Tibial nerve (tissue), 4 donors: ENCODE measurements around the gene ADSS1. TPM values are rescaled to one million over a fixed set of nuclear protein-coding genes. Genes with fewer than 3 reads are reported as not detected.
"Not testable (repeated sequence)": the region's sequence is repeated elsewhere in the genome, so short reads cannot be mapped to it uniquely, and the experiment has no call there.

Experiments
- DNase-seq, 2 donors: peaks; one replicate each; pipeline ENCODE4 v3.0.0-alpha.2; 2019; ENCODE audit warnings: low spot score in 2 of 2
- H3K27ac ChIP-seq, 4 donors: fragments of 200-600 bp; sonication (generic) in 3 of 4; one replicate each; pipeline ENCODE4 v1.5.1; 2017 to 2019; ENCODE audit warnings: mild to moderate bottlenecking in 1 of 4
- H3K27me3 ChIP-seq, 2 donors: fragments of 200-600 bp; sonication (generic) in 1 of 2; one replicate each; pipeline versions ENCODE4 v1.5.1 to v1.6.0; 2017 to 2019
- H3K36me3 ChIP-seq, 3 donors: fragments of 200-600 bp; sonication (generic); one replicate each; pipeline ENCODE4 v1.5.1; 2018 to 2019
- H3K4me1 ChIP-seq, 4 donors: fragments of 200-600 bp; sonication (generic) in 3 of 4; one replicate each; pipeline ENCODE4 v1.5.1; 2017 to 2019
- H3K4me3 ChIP-seq, 4 donors: fragments of 200-600 bp; sonication (generic) in 3 of 4; one replicate each; pipeline ENCODE4 v1.5.1; 2017 to 2019; ENCODE audit warnings: mild to moderate bottlenecking in 1 of 4, moderate library complexity in 1 of 4
- H3K9me3 ChIP-seq, 4 donors: fragments of 200-600 bp; sonication (generic) in 3 of 4; one replicate each; pipeline ENCODE4 v1.5.1; 2017 to 2019
- EP300 ChIP-seq, 2 donors: sonication (generic); formaldehyde crosslinking; IDR thresholded peaks; one replicate each; pipeline ENCODE4 v1.6.1; 2017; ENCODE audit warnings: antibody characterized with exemption in 2 of 2, mild to moderate bottlenecking in 1 of 2
- POLR2A ChIP-seq, 2 donors: fragments of 450-650 bp; IDR thresholded peaks; one replicate each; pipeline ENCODE4 v1.6.1; 2017; ENCODE audit warnings: antibody characterized with exemption in 2 of 2, mild to moderate bottlenecking in 2 of 2, moderate library complexity in 2 of 2
- WGBS, 2 donors: methylation state at CpG; one replicate each; pipeline ENCODE4 v1.1.5; 2018; 5-methylcytosine and 5-hydroxymethylcytosine counted together
- total RNA-seq, 4 donors: library from RNA; depleted of rRNA; stranded (reverse); fragments of >200 nt; gene quantifications; one replicate each; pipeline ENCODE4 v1.1.0, GENCODE V29; 2016
- TF ChIP-seq, protein P1 (sequence below), 5 experiments: fragments of 200-600 bp in 3 of 5; fragments of 450-650 bp in 2 of 5; sonication (generic) in 3 of 5; IDR thresholded peaks; one replicate each; pipeline ENCODE4 v1.5.1; 2016 to 2019; ENCODE audit warnings: antibody characterized with exemption in 5 of 5, mild to moderate bottlenecking in 3 of 5, moderate library complexity in 2 of 5

Gene ADSS1
- total RNA-seq, 4 donors from 2014 or later, result 4.8 to 11.4 (median 6.3) TPM

DNA sequence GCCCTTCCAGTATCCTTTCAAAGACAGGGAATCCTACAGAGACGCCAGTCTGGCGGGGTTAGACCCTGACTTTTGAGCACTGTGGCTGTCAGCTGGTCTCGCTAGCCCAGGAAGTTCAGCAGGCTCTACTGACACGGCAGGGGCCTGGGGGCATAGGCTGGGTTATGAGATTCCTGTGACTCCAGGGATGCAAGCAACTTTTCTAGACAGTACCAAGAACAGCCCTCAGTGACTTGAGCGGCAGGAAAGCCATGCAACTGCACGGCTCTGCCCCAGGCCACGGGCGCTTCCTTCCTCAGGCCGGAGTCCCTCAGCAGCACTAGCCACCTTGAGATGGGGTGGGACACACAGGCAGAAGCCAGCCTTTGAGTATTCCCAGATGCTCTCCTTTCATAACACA lies 23.8 kb downstream of the ADSS1 start:
- Histone ChIP-seq H3K9me3 (no peaks in the 10 kb centered on the region), H3K36me3 (peaks cover 0 to 9% (median 0%) of the 10 kb centered on the region in 3 donors), H3K27ac (peak overlapping the region; percentile 14 to 88 (median 74)), H3K4me3 (no peak overlapping the region), H3K4me1 (peaks cover 0 to 55% (median 28%) of the 10 kb centered on the region in 4 donors), H3K27me3 (no peaks in the 10 kb centered on the region)
- WGBS, 2 donors, result 66 to 71% methylated on average over 8 to 9 of the region's 9 CpGs
- TF ChIP-seq POLR2A (IDR thresholded peaks at IDR 0.05) (no peak), EP300 (IDR thresholded peaks at IDR 0.05) (no peak)
- TF ChIP-seq, protein P1, sequence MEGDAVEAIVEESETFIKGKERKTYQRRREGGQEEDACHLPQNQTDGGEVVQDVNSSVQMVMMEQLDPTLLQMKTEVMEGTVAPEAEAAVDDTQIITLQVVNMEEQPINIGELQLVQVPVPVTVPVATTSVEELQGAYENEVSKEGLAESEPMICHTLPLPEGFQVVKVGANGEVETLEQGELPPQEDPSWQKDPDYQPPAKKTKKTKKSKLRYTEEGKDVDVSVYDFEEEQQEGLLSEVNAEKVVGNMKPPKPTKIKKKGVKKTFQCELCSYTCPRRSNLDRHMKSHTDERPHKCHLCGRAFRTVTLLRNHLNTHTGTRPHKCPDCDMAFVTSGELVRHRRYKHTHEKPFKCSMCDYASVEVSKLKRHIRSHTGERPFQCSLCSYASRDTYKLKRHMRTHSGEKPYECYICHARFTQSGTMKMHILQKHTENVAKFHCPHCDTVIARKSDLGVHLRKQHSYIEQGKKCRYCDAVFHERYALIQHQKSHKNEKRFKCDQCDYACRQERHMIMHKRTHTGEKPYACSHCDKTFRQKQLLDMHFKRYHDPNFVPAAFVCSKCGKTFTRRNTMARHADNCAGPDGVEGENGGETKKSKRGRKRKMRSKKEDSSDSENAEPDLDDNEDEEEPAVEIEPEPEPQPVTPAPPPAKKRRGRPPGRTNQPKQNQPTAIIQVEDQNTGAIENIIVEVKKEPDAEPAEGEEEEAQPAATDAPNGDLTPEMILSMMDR (IDR thresholded peaks at IDR 0.05), result no peak
- no peak for DNase-seq

DNA sequence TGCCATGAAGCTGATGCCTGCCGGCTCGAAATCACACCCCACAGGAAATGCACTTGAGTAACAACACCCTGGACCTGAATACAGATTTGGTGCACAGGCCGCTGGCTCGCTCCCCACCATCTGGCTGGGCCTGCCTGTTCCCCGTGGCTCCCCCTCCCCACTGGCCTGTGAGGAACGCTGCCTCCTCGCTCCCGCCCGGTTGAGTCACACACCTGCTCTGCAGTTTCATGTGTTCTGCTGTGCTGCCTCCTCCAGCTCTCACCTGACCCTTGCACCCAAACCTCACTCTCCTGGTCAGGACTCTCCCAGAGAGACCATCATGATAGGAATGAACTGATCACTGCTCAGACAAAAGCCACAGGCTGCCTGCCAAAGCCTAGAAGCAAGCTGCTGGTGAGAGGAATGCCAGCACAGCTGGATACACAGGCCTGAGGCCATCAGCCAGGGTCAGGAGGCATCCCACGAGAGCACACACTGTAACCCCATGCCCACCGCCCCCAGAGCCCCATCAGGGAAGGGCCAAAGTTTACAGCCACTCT lies 25.2 kb downstream of the ADSS1 start:
- Histone ChIP-seq H3K4me3 (no peak overlapping the region), H3K4me1 (peaks cover 0 to 62% (median 35%) of the 10 kb centered on the region in 4 donors), H3K27me3 (no peaks in the 10 kb centered on the region), H3K9me3 (no peaks in the 10 kb centered on the region), H3K36me3 (no peaks in the 10 kb centered on the region), H3K27ac (peak overlapping the region in 2 of 4 donors; percentile 25 to 32)
- TF ChIP-seq, protein P1 (IDR thresholded peaks at IDR 0.05), result no peak
- peak in 1 of 2 donors; percentile 38 for TF ChIP-seq EP300 (IDR thresholded peaks at IDR 0.05)
- 53 to 57% methylated on average over 9 to 11 of the region's 11 CpGs for WGBS, 2 donors
- DNase-seq, result peak; percentile 44 to 52

DNA sequence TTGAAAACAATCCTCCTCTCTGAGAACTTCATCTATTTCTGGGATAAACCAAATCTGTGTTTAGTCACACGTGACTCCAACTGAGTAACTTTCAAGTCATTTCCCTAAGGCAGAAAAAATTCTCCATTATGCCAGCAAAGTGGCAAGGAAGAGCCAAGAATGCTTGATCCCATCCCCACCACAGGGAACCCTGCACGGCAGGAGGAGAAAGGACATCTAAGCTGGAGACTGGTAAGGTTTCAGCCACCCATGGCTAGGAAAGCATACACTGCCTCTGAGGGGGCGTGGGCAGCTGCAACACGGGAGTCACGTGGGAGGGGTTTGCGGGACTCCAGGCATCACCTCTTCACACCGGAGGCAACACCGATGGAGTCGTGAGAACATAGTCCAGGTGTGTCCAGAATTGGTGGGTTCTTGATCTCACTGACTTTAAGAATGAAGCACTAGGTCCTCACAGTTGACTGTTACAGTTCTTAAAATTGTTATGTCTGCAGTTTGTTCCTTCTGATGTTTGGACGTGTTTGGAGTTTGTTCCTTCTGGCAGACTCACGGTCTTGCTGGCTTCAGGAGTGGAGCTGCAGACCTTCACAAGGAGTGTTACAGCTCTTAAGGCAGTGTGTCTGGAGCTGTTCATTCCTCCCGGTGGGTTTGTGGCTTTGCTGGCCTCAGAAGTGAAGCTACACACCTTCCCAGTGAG lies 26.2 kb downstream of the ADSS1 start:
- no peak for TF ChIP-seq POLR2A (IDR thresholded peaks at IDR 0.05)
- TF ChIP-seq, protein P1 (IDR thresholded peaks at IDR 0.05), result no peak
- TF ChIP-seq EP300 (IDR thresholded peaks at IDR 0.05), result no peak
- 72 to 81% methylated on average over 12 of the region's 12 CpGs for WGBS, 2 donors
- Histone ChIP-seq H3K4me1 (peaks cover 0 to 72% (median 41%) of the 10 kb centered on the region in 4 donors), H3K27me3 (no peaks in the 10 kb centered on the region), H3K4me3 (no peak overlapping the region), H3K9me3 (no peaks in the 10 kb centered on the region), H3K36me3 (peaks cover 0 to 2% (median 0%) of the 10 kb centered on the region in 3 donors), H3K27ac (peak overlapping the region in 1 of 4 donors; percentile 25)
- DNase-seq, result no peak

DNA sequence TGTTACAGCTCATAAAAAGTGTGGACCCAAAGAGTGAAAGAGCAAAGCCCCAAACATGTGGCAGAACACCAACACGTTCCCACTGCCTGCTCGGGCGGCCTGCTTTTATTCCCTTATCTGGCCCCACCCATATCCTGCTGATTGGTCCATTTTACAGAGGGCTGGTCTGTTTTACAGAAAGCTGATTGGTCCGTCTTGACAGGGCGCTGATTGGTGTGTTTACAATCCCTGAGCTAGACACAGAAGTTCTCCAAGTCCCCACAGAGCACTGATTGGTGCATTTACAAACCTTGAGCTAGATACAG lies 26.7 kb downstream of the ADSS1 start:
- H3K9me3 ChIP-seq, H3K27ac ChIP-seq, H3K4me3 ChIP-seq, H3K36me3 ChIP-seq, H3K27me3 ChIP-seq, DNase-seq: not testable (repeated sequence)
- H3K4me1 ChIP-seq, result peaks cover 0 to 73% (median 36%) of the 10 kb centered on the region in 4 donors
- WGBS, 2 donors, result 86 to 91% methylated on average over 4 to 5 of the region's 5 CpGs

DNA sequence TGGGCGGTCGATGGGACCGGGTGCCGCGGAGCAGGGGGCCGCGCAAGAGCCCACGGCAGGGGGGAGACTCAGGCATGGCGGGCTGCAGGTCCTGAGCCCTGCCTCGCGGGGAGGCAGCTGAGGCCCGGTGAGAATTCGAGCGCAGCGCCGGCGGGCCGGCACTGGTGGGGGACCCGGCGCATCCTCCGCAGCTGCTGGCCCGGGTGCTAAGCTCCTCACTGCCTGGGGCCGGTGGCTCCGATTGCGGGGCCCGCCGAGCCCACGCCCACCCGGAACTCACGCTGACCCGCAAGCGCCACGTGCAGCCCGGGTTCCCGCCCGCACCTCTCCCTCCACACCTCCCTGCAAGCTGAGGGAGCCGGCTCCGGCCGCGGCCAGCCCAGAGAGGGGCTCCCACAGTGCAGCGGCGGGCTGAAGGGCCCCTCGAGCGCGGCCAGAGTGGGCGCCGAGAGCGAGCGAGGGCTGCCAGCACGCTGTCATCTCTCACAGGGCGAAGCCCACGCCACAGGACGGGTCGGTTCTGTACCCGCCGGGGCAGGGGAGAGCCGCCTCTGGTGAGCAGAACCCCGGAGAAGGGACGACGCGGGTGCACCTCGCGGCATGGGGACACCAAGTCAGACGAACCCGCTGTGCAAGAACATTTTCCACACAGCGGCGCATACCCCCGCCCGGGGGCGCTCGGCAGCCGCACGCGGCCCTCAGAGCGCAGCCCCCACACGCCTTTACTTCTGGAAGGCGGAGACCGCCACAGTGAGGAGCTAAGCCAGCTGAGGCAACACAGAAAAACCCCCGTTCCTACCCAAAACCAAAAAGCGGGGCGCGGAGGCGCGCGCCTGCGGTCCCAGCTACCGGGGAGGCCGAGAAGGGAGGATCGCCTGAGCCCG lies 27.8 kb downstream of the ADSS1 start:
- TF ChIP-seq EP300 (IDR thresholded peaks at IDR 0.05) (no peak), POLR2A (IDR thresholded peaks at IDR 0.05) (no peak)
- Histone ChIP-seq H3K27ac (peak overlapping the region; percentile 86 to 94 (median 92)), H3K4me1 (peaks cover 0 to 67% (median 28%) of the 10 kb centered on the region in 4 donors), H3K4me3 (peak overlapping the region; percentile 87 to 100 (median 92)), H3K27me3 (no peaks in the 10 kb centered on the region), H3K9me3 (no peaks in the 10 kb centered on the region), H3K36me3 (peaks cover 0 to 18% (median 0%) of the 10 kb centered on the region in 3 donors)
- WGBS, 2 donors, result 78 to 86% methylated on average over 72 to 86 of the region's 90 CpGs
- no peak for DNase-seq

DNA sequence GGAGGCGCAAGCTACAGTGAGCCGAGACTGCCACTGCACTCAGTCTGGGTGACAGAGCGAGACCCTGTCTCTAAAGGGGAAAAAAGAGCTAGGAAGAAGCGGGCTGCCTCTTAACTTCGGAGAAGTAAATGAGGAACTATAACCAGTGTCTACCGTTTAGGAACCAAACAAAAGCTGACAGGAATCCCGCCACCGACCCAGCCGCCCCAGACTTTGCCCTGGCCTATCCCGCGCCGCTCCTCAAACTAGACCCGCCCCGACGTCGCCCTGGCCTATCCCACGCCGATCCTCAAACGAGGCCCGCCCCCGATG lies 28.4 kb downstream of the ADSS1 start:
- H3K27me3 ChIP-seq, result no peaks in the 10 kb centered on the region
- WGBS, 2 donors, result 6 to 9% methylated on average over 21 of the region's 21 CpGs
- H3K27ac ChIP-seq, result peak overlapping the region; percentile 86 to 94 (median 92)
- H3K4me1 ChIP-seq, result peaks cover 0 to 64% (median 28%) of the 10 kb centered on the region in 4 donors
- H3K4me3 ChIP-seq, result peak overlapping the region; percentile 87 to 100 (median 92)
- DNase-seq, result no peak
- TF ChIP-seq EP300 (IDR thresholded peaks at IDR 0.05) (no peak), POLR2A (IDR thresholded peaks at IDR 0.05) (peak in 1 of 2 donors; percentile 28)
- TF ChIP-seq, protein P1 (IDR thresholded peaks at IDR 0.05), result no peak
- H3K36me3 ChIP-seq, result peaks cover 0 to 24% (median 3%) of the 10 kb centered on the region in 3 donors
- no peaks in the 10 kb centered on the region for H3K9me3 ChIP-seq
